K562 (cell line): ENCODE data around the gene ITGB1BP2. TPM values are rescaled to one million over a fixed set of nuclear protein-coding genes. Genes with fewer than 3 reads are reported as not detected.

Source experiments
- ADNP ChIP-seq: fragments of 200-800 bp; sonication (Bioruptor generic); IDR thresholded peaks from 2 replicates; pipeline ENCODE4 v1.6.1; 2016; ENCODE audit warnings: missing genetic modification characterization, missing compliant biosample characterization
- CSDE1 ChIP-seq, 2 experiments: fragments of 450-650 bp; IDR thresholded peaks; 2 replicates each; pipeline ENCODE4 v1.6.1; 2016; ENCODE audit warnings: mild to moderate bottlenecking in 1 of 2
- E4F1 ChIP-seq: fragments of 250-450 bp; sonication (Bioruptor Pico); IDR thresholded peaks from 2 replicates; pipeline ENCODE4 v1.5.0; 2021; ENCODE audit warnings: mild to moderate bottlenecking, borderline replicate concordance
- HMBOX1 ChIP-seq: sonication (generic); IDR thresholded peaks from 2 replicates; pipeline ENCODE4 v1.6.1; 2016
- IRF1 ChIP-seq: sonication (generic); formaldehyde crosslinking; IDR thresholded peaks from 2 replicates; pipeline ENCODE4 v1.8.0; 2022; ENCODE audit warnings: missing genetic modification reagents, mild to moderate bottlenecking, borderline replicate concordance
- IRF2 ChIP-seq: sonication (generic); formaldehyde crosslinking; IDR thresholded peaks from 2 replicates; pipeline ENCODE4 v1.8.1; 2022; ENCODE audit warnings: mild to moderate bottlenecking, missing genetic modification reagents
- KDM4B ChIP-seq, 2 experiments: fragments of 450-650 bp in 1 of 2; sonication (generic) in 1 of 2; IDR thresholded peaks; 2 replicates each; pipeline ENCODE4 v1.6.1; 2016 to 2017; ENCODE audit warnings: borderline replicate concordance in 2 of 2, antibody characterized with exemption in 1 of 2, low read depth in 1 of 2, mild to moderate bottlenecking in 1 of 2
- LCOR ChIP-seq: sonication (generic); formaldehyde crosslinking; IDR thresholded peaks from 2 replicates; pipeline ENCODE4 v1.8.0; 2022; ENCODE audit warnings: mild to moderate bottlenecking, missing genetic modification reagents
- NFRKB ChIP-seq: fragments of 450-650 bp; IDR thresholded peaks from 2 replicates; pipeline ENCODE4 v1.6.1; 2016; ENCODE audit warnings: low read depth
- SMARCE1 ChIP-seq: fragments of 450-650 bp; IDR thresholded peaks from 2 replicates; pipeline ENCODE4 v1.7.1; 2016; ENCODE audit warnings: mild to moderate bottlenecking
- ZBTB8A ChIP-seq: fragments of 450-650 bp; IDR thresholded peaks from 2 replicates; pipeline ENCODE4 v1.6.1; 2018; ENCODE audit warnings: mild to moderate bottlenecking, moderate library complexity; ENCODE audit not compliant: partially characterized antibody
- ZFP36 ChIP-seq: fragments of 150-350 bp; IDR thresholded peaks from 2 replicates; pipeline ENCODE4 v1.6.1; 2018; ENCODE audit warnings: low read length, low read depth; ENCODE audit not compliant: partially characterized antibody
- ZNF707 ChIP-seq: fragments of 250-450 bp; sonication (Bioruptor Pico); conservative IDR thresholded peaks from 2 replicates; pipeline ENCODE4 v1.8.0; 2022; ENCODE audit warnings: inconsistent platforms, mild to moderate bottlenecking, moderate library complexity
- polyA plus RNA-seq, 8 experiments: library from polyadenylated mRNA; depleted of rRNA in 4 of 8; stranded (reverse) in 5 of 8; unstranded in 3 of 8; fragments of >200 nt; fragmentation: Nextera tagmentation in 2 of 8; fragmentation: Illumina TruSeq in 1 of 8; extraction: Ambion mirVana in 2 of 8; extraction: Trizol in 1 of 8; gene quantifications; 2 replicates each; pipeline versions ENCODE4 v1.2.1 to v1.2.3, GENCODE V29; 2011 to 2014; ENCODE audit warnings: inconsistent platforms in 1 of 8, missing spikeins in 1 of 8
- total RNA-seq, 7 experiments: library from RNA; depleted of rRNA in 6 of 7; stranded (reverse); fragments of >200 nt in 6 of 7; fragmentation: Illumina TruSeq in 2 of 7; extraction: Trizol in 2 of 7; gene quantifications; 2 replicates each; pipeline versions ENCODE4 v1.2.1 to v1.2.3, GENCODE V29; 2011 to 2021; ENCODE audit warnings: low replicate concordance in 1 of 7
- TF ChIP-seq, protein P1 (sequence below), 2 experiments: fragments of 450-650 bp in 1 of 2; sonication (generic) in 1 of 2; formaldehyde crosslinking in 1 of 2; IDR thresholded peaks; 2 replicates each; pipeline versions ENCODE4 v1.7.1 to v1.9.0; 2016 to 2022; ENCODE audit warnings: inconsistent platforms in 1 of 2, mild to moderate bottlenecking in 1 of 2, missing genetic modification reagents in 1 of 2

Gene ITGB1BP2
- total and polyA plus RNA-seq, 9 of the 15 experiments (the other 6 are each of a cell fraction or from before 2014, with no cell fraction given) = 1.6 to 4.0 (median 1.9) TPM

DNA sequence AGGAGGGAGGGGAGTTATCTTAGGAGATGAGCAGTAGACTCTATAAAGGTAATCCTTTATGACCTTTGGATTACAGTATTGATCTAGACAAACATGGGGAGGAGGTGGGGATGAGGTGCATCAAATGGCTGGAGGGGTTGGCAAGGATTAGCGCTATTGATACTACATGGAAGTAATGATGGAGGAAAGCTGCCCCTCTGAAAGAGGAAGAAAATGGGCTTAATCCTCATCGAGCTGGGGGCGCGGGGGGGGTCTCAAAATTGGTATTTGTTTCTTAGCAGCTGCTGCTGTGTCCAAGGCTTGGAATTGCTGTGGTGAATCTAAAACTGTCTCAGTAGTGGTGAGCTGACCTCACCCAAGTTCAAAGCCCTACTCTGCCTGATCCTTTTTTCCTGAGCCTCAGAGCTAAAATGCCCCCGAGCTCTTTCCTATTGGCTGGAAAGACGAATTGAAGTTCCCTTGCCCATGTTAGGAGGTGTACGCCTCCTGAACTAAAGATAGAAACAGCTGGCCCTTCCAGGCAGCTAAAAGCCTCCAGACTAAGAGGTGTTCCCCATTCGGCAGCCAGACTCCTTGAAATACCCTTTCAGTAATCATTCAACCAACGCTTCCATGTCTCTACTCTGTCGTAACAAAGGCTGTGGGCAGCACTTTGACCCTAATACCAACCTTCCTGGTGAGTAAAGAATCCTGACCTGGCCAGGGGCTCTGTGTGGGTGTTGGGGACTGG lies at the start of gene ITGB1BP2 (continued):
- TF ChIP-seq IRF2 (CRISPR knock-in tag) = no peak
- TF ChIP-seq ZBTB8A = no peak
- no peak for TF ChIP-seq IRF1
- no peak for TF ChIP-seq E4F1 (CRISPR knock-in tag)
- no peak for TF ChIP-seq ADNP
- TF ChIP-seq SMARCE1 = no peak
- TF ChIP-seq, protein P1, sequence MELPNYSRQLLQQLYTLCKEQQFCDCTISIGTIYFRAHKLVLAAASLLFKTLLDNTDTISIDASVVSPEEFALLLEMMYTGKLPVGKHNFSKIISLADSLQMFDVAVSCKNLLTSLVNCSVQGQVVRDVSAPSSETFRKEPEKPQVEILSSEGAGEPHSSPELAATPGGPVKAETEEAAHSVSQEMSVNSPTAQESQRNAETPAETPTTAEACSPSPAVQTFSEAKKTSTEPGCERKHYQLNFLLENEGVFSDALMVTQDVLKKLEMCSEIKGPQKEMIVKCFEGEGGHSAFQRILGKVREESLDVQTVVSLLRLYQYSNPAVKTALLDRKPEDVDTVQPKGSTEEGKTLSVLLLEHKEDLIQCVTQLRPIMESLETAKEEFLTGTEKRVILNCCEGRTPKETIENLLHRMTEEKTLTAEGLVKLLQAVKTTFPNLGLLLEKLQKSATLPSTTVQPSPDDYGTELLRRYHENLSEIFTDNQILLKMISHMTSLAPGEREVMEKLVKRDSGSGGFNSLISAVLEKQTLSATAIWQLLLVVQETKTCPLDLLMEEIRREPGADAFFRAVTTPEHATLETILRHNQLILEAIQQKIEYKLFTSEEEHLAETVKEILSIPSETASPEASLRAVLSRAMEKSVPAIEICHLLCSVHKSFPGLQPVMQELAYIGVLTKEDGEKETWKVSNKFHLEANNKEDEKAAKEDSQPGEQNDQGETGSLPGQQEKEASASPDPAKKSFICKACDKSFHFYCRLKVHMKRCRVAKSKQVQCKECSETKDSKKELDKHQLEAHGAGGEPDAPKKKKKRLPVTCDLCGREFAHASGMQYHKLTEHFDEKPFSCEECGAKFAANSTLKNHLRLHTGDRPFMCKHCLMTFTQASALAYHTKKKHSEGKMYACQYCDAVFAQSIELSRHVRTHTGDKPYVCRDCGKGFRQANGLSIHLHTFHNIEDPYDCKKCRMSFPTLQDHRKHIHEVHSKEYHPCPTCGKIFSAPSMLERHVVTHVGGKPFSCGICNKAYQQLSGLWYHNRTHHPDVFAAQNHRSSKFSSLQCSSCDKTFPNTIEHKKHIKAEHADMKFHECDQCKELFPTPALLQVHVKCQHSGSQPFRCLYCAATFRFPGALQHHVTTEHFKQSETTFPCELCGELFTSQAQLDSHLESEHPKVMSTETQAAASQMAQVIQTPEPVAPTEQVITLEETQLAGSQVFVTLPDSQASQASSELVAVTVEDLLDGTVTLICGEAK (IDR thresholded peaks at IDR 0.05) = no peak
- TF ChIP-seq, protein P1 (CRISPR knock-in tag; IDR thresholded peaks at IDR 0.05) = no peak
- no peak for TF ChIP-seq ZNF707 (CRISPR knock-in tag)
- no peak for TF ChIP-seq HMBOX1
- no peak for TF ChIP-seq LCOR
- TF ChIP-seq NFRKB = no peak
- no peak for TF ChIP-seq ZFP36
- TF ChIP-seq KDM4B (IDR thresholded peaks at IDR 0.05; ENCODE audit: borderline replicate concordance in 2 of 2, low read depth in 1 of 2) = no peak
- no peak for TF ChIP-seq CSDE1 (IDR thresholded peaks at IDR 0.05)
